Ramos (cell line): ENCODE measurements around the gene NUP93.
"Not testable (repeated sequence)": the region's sequence is repeated elsewhere in the genome, so short reads cannot be mapped to it uniquely, and the experiment has no call there.

Experiments used
- in situ Hi-C: fragments of 300-500 bp; cut with MboI; formaldehyde crosslinking; loops from one replicate; pipeline ENCODE4 v1.14.3; 2022; ENCODE audit warnings: low sequenced_read_pairs; ENCODE audit not compliant: unreplicated experiment

The NUP93 gene

DNA sequence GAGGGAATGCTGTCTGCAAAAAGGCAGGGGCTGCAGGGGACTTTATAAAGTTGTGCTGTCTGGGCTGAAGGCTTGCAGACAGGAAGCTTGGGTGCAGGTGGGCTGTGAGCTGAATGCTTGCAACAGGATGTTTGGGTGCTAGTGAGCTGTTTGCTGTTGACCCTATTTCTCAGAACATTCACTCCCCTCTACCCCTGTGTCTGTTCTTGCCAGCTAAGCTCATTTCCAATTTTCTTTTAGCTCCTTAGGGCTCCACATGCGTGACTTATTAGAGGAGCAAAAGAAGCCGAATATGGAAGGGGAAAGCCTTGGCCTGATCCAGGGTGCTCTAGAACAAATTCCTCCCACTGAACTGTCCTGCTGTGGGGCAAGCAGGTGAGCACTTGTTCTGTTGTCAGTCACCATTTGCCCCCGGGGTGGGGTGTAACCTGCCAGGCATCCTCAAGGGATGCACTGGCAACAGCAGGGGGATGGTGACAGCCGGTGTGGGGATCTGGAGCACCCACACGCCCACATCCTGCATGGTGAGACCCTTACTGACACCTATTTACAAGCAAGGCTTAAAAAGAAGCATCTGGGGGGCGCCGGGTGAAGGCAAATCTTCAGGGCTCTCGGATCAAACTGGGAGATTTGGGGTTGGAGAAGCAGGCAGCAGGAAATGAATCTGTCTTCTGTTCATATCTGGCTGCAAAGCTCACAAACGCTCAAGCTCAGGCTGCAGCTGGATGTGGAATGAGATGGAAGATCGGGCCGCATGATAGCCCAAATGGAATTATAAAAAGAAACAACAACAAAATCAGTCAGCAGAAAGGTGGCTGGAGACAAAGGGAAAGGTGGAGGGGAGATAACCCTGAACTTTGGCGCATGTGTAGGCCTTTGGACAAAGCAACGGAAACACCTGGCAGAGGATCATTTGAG lies 21.1 kb upstream of the NUP93 start:
- in situ Hi-C loops = loop anchor here (10.0 kb wide), 2 partner anchors 134 to 764 kb away; no protein-coding TSS in a partner anchor

- in situ Hi-C loops = loop anchor here (10.0 kb wide), 2 partner anchors 135 to 765 kb away; no protein-coding TSS in a partner anchor
These were observed 20.4 kb upstream of the NUP93 start for GRCh38 chr16:56709443-56710040.

DNA sequence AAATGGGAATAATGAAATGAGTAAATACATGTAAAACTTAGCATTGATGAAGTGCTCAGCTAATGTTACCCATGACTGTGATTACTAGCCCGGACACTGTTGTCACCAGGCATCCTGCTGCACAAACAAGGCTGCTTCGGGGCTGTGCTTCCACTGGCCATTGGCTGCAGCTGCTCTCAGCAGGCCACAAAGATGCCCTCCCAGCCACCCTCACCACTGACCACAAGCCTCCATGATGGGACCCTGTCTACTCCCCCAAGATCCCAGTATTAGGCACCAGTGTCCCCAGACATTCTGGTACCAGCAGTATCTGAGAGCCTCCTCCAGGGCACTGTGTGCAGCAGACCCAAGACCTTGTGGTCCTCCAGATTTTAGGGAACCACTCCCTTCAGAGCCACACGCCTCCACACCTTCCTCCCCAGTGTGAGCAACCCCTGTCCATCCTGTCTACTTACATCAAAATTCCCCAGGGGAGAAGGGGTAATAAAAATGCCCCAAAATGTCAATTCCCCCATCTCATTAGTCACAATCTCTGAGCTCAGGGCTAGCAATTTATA lies 19.7 kb upstream of the NUP93 start:
- in situ Hi-C loops = no loop called here

DNA sequence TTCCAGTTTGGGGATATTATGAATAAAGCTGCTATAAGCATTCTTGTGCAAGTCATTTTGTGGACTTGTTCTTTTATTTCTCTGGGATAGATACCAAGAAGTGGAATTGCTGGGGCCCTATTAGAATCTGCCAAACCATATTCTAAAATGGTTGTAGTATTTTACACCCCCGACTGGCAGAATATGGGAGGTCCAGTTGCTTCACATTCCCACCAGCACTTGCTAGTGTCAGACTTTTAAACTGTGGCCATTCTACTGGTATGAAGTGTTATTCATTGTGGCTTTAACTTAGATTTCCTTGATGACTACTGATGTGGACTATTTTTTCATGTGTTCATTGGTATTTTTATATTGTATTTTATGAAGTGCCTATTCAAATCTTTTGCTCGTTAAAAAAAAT lies 18.1 kb upstream of the NUP93 start:
- in situ Hi-C loops = no loop called here

DNA sequence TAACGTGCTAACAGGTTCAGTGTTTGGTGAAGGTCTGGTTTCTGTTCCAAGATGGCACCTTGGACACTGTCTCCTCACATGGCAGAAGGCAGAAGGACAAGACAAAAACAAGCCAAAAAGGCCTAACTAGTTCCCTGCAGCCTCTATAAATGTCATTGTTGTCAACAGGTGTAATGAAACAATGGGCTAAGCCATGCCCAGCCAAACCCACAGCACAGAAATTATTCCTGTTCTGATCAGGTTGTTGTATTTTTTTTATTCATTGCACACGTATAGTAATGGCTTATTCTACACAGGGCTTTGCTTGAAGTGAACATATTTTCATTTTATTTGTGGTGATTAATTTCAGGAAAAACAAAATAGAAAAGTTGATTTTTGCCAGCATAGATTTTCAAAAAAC lies 16.1 kb upstream of the NUP93 start:
- in situ Hi-C loops = no loop called here

- in situ Hi-C loops = no loop called here
These were observed 14.8 kb upstream of the NUP93 start for GRCh38 chr16:56715126-56715525.

DNA sequence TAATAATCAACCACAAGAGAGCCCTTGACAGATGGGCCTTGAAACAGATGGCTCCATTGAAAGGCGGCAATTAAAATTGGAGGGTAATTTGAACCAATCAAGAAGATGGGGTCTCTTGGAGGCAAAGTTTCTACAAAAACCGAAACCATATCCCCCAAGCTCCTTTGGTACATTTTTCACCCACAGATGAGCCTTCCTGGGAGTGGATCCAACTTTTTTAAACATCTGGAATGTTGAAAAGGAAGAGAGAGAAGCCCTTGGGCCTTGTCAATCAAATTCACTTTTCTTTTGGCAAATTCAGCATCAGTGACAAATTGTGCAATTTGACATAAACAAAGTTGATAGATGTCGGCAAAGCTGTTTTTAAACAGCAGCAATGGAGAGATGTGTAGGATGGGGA lies 13.2 kb upstream of the NUP93 start:
- in situ Hi-C loops = no loop called here

DNA sequence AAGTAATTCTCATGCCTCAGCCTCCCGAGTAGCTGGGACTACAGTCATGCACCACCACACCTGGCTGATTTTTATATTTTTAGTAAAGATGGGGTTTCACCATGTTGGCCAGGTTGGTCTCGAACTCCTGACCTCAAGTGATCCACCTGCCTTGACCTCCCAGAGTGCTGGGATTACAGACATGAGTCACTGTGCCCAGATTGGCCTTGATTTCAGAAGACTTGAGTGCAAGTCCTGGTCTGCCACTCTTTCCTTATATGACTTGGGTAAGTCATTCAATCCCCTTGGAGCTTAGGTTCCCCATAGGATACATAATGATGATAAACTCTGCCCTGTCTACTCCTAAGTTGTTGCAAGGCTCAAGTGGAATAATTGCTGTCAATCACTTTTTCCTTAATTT lies 12.4 kb upstream of the NUP93 start:
- in situ Hi-C loops = not testable (repeated sequence)

DNA sequence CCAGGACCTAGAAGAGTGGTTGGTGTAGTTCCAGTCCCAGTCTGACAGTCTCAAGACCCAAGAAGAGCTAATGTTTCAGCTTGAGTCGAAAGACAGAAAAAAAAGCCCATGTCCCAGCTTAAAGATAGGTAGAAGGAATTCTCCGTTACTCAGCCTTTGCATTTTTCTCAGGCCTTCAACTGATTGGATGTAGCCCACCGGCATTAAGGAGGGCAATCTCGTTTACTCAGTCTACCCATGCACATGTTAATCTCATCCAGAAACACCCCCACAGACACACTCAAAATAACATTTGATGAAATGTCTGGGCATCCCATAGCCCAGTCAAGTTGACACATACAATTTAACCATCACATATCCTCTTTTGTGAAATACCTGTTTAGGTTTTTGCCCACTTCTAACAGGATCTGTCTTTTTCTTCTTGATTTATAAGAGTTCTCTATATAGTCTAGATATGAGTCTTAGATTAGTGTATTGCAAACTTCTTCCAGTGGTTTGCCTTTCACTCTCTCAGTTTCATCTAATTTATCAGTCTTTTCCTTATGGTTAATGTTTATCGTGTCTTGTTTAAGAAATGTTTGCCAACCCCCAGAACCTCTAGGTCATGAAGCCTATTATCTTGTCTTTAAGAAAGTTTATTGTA lies 7.6 kb upstream of the NUP93 start:
- in situ Hi-C loops = no loop called here

- in situ Hi-C loops = no loop called here
These were observed 5.7 kb upstream of the NUP93 start for GRCh38 chr16:56724191-56724590.

DNA sequence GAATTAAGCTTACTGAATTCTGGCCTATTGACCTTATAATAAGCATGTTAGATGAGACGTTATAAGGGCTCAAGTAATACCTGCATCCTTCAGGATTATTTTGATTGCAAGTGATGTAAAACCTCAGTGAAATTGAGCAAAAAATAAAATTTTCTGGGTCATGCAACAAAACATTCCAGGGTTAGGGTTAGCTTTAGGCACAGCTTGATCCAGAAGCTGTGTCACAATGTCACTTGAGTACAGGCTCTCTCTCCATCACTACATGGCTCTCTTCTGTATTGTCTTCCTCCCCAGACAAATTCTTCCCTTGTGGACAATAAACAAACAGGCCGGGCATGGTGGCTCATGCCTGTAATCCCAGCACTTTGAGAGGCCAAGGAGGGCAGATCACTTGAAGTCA lies 3.6 kb upstream of the NUP93 start:
- in situ Hi-C loops = no loop called here

- in situ Hi-C loops = no loop called here
These were observed 3.0 kb upstream of the NUP93 start for GRCh38 chr16:56726926-56727325.

DNA sequence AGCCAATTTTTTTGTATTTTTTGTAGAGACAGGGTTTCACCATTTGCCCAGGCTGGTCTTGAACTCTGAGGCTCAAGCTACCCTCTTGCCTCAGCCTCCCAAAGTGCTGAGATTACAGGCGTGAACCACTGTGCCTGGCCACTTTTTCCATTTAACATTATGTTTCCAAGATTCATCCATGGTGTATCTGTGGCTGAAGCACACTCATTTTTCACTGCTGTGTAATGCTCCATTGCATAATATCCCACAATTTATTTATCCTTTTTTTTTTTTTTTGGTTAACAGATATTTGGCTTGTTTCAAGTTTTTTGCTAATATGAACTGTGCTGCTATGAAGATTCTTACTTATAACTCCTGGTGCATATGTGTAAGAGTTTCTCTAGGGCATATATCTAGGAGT lies 1.9 kb upstream of the NUP93 start:
- in situ Hi-C loops = no loop called here

- in situ Hi-C loops = no loop called here
These were observed 772 bp upstream of the NUP93 start for GRCh38 chr16:56728980-56729734.

- in situ Hi-C loops = no loop called here
These were observed 2.4 kb downstream of the NUP93 start for GRCh38 chr16:56732366-56732765.

DNA sequence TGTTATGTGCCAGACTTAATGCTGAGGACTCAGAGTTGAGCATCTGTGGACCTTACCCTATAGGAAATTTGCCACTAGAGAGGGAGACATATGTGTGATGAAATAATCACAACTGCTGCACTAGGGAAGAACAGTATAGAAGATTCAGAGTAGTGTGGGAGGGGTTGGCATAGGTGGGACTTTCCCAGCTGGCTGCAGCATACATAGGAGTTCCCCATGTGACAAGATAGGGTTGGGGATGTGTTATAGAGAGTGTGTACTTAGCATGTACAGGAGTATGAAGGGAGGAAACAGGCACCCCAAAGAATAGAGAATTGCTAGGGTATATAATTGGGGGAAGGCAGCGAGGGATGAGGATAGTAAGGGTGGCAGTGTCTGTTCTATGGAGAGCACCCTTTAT lies 2.9 kb downstream of the NUP93 start:
- in situ Hi-C loops = no loop called here

- in situ Hi-C loops = no loop called here
These were observed 4.5 kb downstream of the NUP93 start for GRCh38 chr16:56734429-56734828.

DNA sequence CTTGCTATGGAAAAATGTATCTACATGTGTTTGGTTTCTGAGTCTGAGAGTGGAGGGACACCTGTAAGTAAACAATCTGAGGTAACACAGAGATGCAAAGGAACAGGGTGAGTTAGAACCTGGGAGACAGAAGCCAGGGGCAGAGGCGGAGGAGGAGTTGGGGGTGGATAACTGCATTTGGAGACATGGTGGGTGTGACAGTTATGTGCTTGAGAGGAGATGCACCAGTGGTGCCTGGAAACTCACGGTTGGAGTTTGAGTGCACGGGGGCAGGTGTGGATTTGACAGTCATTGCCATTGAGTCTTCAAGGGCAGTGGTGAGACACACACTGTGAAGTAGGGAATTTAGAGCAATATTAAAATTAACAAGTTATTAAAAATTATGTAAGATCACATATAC lies 6.5 kb downstream of the NUP93 start:
- in situ Hi-C loops = no loop called here

DNA sequence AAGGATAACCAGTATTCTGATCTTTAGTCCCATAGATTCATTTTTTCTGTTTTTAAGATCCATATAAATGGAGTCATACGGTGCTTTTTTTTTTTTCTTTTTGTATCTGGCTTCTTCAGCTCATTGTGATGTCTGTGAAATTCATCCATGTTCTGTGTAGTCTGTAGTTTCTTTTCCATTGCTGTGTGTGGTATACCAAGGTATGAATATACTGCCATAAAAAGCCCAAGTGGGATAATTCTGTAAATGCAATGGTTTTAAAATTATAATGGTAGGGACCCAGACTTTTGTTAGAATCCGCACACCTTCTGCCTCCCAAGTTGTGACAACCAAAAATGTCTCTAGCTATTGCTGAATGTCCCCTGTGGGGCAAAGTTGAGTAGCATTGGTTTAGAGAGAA lies 7.6 kb downstream of the NUP93 start:
- in situ Hi-C loops = no loop called here

GRCh38 chr16:56738221-56738620 lies 8.3 kb downstream of the NUP93 start:
- in situ Hi-C loops = no loop called here
